K562 (cell line): ENCODE measurements around the gene PRLH. TPM values are rescaled to one million over a fixed set of nuclear protein-coding genes. Genes with fewer than 3 reads are reported as not detected.

ENCODE experiments used
- ATAC-seq: fragments of 200-7000 bp; cut with Tn5 transposase; 3 replicates; pipeline ENCODE4 v1.9.1; 2020; ENCODE audit warnings: moderate library complexity
- BruUV-seq: library from RNA; stranded (reverse); fragments of 400-500 nt; replicated peaks from 2 replicates; lab custom pipeline; 2021; lab: Mats Ljungman, UMichigan
- CTCF ChIA-PET: fragments of 300-600 bp; formaldehyde crosslinking; extraction: SDS; loops from one replicate; lab custom pipeline; 2021; ENCODE audit warnings: low intra/inter-chr PET ratio; lab: Yijun Ruan, JAX
- POLR2A ChIA-PET: fragments of 300-600, 350-650 bp; sonication (Branson Sonifier 250); formaldehyde crosslinking; extraction: SDS; loops from one replicate; lab custom pipeline; 2021; ENCODE audit warnings: antibody characterized with exemption, inconsistent platforms; lab: Yijun Ruan, JAX
- DNase-seq, 4 experiments: peaks; one replicate each; pipeline versions ENCODE4 v3.0.0 to v3.0.0-alpha.2; 2011 to 2018; ENCODE audit warnings: low spot score in 3 of 4, mixed read lengths in 3 of 4; ENCODE audit errors: extremely low read depth in 1 of 4
- FAIRE-seq: peaks from 2 replicates; lab custom pipeline; 2011; peaks lifted over from hg19 to GRCh38; lab: Jason Lieb, UNC
- H2AFZ ChIP-seq: 2 replicates; pipeline ENCODE4 v1.6.0; 2011; ENCODE audit warnings: low read depth, low read length, control low read depth, inconsistent platforms
- H3K27ac ChIP-seq: fragments of 200-600 bp; 3 replicates; pipeline ENCODE4 v1.8.0; 2011; ENCODE audit warnings: low read depth, mild to moderate bottlenecking, control low read depth, inconsistent platforms, low read length, moderate library complexity, mixed read lengths; ENCODE audit errors: extremely low read depth
- H3K27me3 ChIP-seq, 2 experiments: fragments of 300-600 bp in 1 of 2; 2 replicates in 1 of 2; 3 replicates in 1 of 2; pipeline versions ENCODE4 v1.6.0 to v1.8.0; 2011; ENCODE audit warnings: inconsistent platforms in 2 of 2, low read length in 2 of 2, mild to moderate bottlenecking in 1 of 2, mixed read lengths in 1 of 2, moderate library complexity in 1 of 2; ENCODE audit not compliant: control insufficient read depth in 2 of 2, insufficient read depth in 2 of 2
- H3K36me3 ChIP-seq: fragments of 300-600 bp; 3 replicates; pipeline ENCODE4 v1.8.0; 2011; ENCODE audit warnings: mild to moderate bottlenecking, low read length, inconsistent platforms; ENCODE audit not compliant: control insufficient read depth, insufficient read depth
- H3K4me1 ChIP-seq, 2 experiments: fragments of 200-600 bp in 1 of 2; replicated peaks in 1 of 2; 2 replicates in 1 of 2; 3 replicates in 1 of 2; pipeline versions ENCODE4 v1.5.1 to v1.8.0; 2011; ENCODE audit warnings: inconsistent platforms in 2 of 2, low read length in 2 of 2, mild to moderate bottlenecking in 1 of 2, mixed read lengths in 1 of 2, moderate library complexity in 1 of 2; ENCODE audit not compliant: control insufficient read depth in 2 of 2, insufficient read depth in 2 of 2
- H3K4me2 ChIP-seq: 2 replicates; pipeline ENCODE4 v1.6.1; 2011; ENCODE audit warnings: low read length, control low read depth, inconsistent platforms, mixed read lengths; ENCODE audit not compliant: insufficient read depth
- H3K4me3 ChIP-seq: fragments of 200-600 bp; sonication (generic), shearing (Covaris generic); 2 replicates; pipeline ENCODE4 v1.5.1; 2016; ENCODE audit warnings: control low read depth, inconsistent platforms
- H3K79me2 ChIP-seq: fragments of 200-600 bp; 3 replicates; pipeline ENCODE4 v1.8.0; 2011; ENCODE audit warnings: low read length, inconsistent platforms; ENCODE audit not compliant: control insufficient read depth, insufficient read depth
- H3K9ac ChIP-seq, 2 experiments: 2 replicates each; pipeline versions ENCODE4 v1.6.0 to v1.6.1; 2011; ENCODE audit warnings: low read depth in 2 of 2, low read length in 2 of 2, control low read depth in 1 of 2, inconsistent platforms in 1 of 2, mild to moderate bottlenecking in 1 of 2, mixed read lengths in 1 of 2; ENCODE audit not compliant: insufficient read depth in 1 of 2
- H3K9me1 ChIP-seq: one replicate; pipeline ENCODE4 v1.6.0; 2011; ENCODE audit warnings: inconsistent platforms, mild to moderate bottlenecking, low read length, moderate library complexity; ENCODE audit not compliant: control insufficient read depth, insufficient read depth
- H3K9me3 ChIP-seq: replicated peaks from 2 replicates; pipeline ENCODE4 v1.5.1; 2011; ENCODE audit warnings: low read depth, low read length, inconsistent platforms; ENCODE audit not compliant: control insufficient read depth, insufficient read depth
- H4K20me1 ChIP-seq: replicated peaks from 2 replicates; pipeline ENCODE4 v1.6.1; 2011; ENCODE audit warnings: low read length, inconsistent platforms, mixed read lengths; ENCODE audit not compliant: control insufficient read depth, insufficient read depth
- FUS ChIP-seq: fragments of 200-400 bp; formaldehyde crosslinking; optimal IDR thresholded peaks from 2 replicates; pipeline ENCODE3; 2017; ENCODE audit warnings: low read depth, low read length
- MAFF ChIP-seq: IDR thresholded peaks from 2 replicates; pipeline ENCODE4 v1.6.1; 2012; ENCODE audit warnings: low read length, improper control_type of control experiment
- POLR2H ChIP-seq: IDR thresholded peaks from 2 replicates; pipeline ENCODE4 v1.6.1; 2016; ENCODE audit warnings: missing genetic modification characterization, low read depth, mild to moderate bottlenecking, control low read depth, missing compliant biosample characterization, moderate library complexity
- SLC30A9 ChIP-seq: fragments of 250-450 bp; sonication (Bioruptor Pico); IDR thresholded peaks from 2 replicates; pipeline ENCODE4 v1.8.0; 2022; ENCODE audit warnings: mild to moderate bottlenecking, moderate library complexity
- ZNF140 ChIP-seq: fragments of 250-450 bp; sonication (Bioruptor Pico); IDR thresholded peaks from 2 replicates; pipeline ENCODE4 v1.8.0; 2021; ENCODE audit warnings: moderate library complexity, mild to moderate bottlenecking, inconsistent platforms
- ZNF3 ChIP-seq: fragments of 250-450 bp; sonication (Bioruptor Pico); IDR thresholded peaks from 2 replicates; pipeline ENCODE4 v1.5.0; 2021; ENCODE audit warnings: mild to moderate bottlenecking, moderate library complexity
- WGBS: fragments of 100-300 bp; shearing (Covaris generic); methylation state at CpG from one replicate; pipeline ENCODE4 v1.1.6; 2016; ENCODE audit warnings: low coverage, mixed read lengths; ENCODE audit not compliant: insufficient coverage; ENCODE audit errors: missing lambda C conversion rate; 5-methylcytosine and 5-hydroxymethylcytosine counted together
- in situ Hi-C: fragments of 300-500 bp; cut with MboI; formaldehyde crosslinking; loops from 4 replicates; pipeline ENCODE4 v1.15.0; 2018; ENCODE audit warnings: inconsistent platforms, mixed read lengths
- intact Hi-C: fragments of 100-400 bp; cut with micrococcal nuclease; formaldehyde crosslinking; loops from 2 replicates; pipeline ENCODE4 v1.14.2; 2022
- polyA plus RNA-seq, 8 experiments: library from polyadenylated mRNA; depleted of rRNA in 4 of 8; stranded (reverse) in 5 of 8; unstranded in 3 of 8; fragments of >200 nt; fragmentation: Nextera tagmentation in 2 of 8; fragmentation: Illumina TruSeq in 1 of 8; extraction: Ambion mirVana in 2 of 8; extraction: Trizol in 1 of 8; gene quantifications; 2 replicates each; pipeline versions ENCODE4 v1.2.1 to v1.2.3, GENCODE V29; 2011 to 2014; ENCODE audit warnings: inconsistent platforms in 1 of 8, missing spikeins in 1 of 8
- total RNA-seq, 7 experiments: library from RNA; depleted of rRNA in 6 of 7; stranded (reverse); fragments of >200 nt in 6 of 7; fragmentation: Illumina TruSeq in 2 of 7; extraction: Trizol in 2 of 7; gene quantifications; 2 replicates each; pipeline versions ENCODE4 v1.2.1 to v1.2.3, GENCODE V29; 2011 to 2021; ENCODE audit warnings: low replicate concordance in 1 of 7

Gene PRLH
- total and polyA plus RNA-seq, 9 of the 15 experiments (the other 6 are each of a cell fraction or from before 2014, with no cell fraction given): not detected

DNA sequence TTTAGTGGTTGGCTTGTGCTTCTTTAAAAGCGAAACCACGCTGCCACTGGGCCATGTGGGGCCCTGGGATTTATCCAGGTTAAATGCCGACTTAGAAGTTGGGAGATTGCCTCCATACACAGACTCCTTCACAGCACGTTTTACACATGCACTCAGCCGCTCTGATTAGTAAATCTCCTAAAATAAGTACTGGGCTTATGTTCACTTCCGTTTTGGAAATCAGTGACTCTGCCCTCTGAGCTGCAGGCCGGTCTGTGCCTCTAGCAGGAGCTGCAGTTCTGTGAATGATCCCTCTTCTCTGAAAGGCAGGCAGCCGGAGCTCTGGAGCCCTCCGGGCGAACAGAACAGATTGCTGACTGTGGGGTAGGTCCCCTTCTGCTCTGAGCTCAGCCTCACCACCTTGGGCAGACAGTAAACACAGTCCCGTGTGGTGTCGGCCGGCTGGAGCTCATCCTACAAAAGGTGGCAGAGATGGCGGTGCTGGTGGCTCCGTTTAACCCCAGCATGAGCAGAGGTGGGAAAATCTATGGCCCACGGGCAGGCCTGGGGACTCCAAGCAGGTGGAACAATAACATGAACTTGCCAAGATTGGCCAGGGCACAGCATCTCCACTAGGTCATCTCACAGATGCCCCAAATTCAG lies 34.0 kb downstream of the PRLH start (continued):
- no peak for TF ChIP-seq ZNF3
- no peak for TF ChIP-seq FUS

DNA sequence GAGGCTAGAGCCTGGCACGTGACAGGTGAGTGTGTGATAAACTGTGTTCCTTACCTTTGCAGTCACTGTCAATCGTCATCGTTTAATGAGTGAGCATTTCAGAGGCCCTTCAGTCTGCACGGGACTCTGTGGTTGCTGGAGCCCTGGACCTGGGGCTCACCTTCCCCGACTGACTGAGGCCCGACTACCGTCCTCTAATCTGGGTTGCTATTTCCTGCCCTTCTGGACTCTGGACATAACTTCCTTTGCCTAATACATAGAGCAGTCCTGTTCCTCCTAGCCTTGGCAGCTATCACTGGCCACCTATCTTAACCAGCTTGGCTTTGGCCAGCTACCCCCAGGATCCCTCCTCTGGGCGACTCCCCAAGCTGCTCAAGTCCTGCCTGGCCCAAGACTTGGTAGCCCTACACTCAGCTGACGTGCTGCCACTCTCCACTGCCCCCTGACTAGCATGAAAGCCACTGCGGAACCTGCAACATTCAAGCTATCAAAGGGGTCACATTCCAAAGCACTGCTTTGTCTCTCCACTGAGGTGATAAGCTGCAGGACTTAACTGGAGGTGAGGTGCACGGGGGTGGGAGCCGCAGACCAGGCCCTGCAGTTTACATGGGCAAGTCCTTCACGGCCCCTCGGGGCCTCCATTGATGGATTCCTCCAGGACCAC lies 35.2 kb downstream of the PRLH start:
- CTCF ChIA-PET: no interaction called here
- no peaks in the 10 kb centered on the region for H3K9me3 ChIP-seq
- H3K9me1 ChIP-seq: no peaks in the 10 kb centered on the region
- DNase-seq (no peak), FAIRE-seq (no peak), ATAC-seq (no peak)
- no peak for TF ChIP-seq ZNF140 (CRISPR knock-in tag)
- TF ChIP-seq MAFF: no peak
- no peak for TF ChIP-seq POLR2H
- TF ChIP-seq SLC30A9 (CRISPR knock-in tag): no peak
- no peak overlapping the region for H3K27ac ChIP-seq
- BruUV-seq: no TSS peak
- peaks cover 13 to 68% of the 10 kb centered on the region in 2 experiments for H3K27me3 ChIP-seq
- H3K36me3 ChIP-seq: no peaks in the 10 kb centered on the region
- no peak overlapping the region for H3K4me3 ChIP-seq
- H3K79me2 ChIP-seq: no peaks in the 10 kb centered on the region
- no peak overlapping the region for H2AFZ ChIP-seq
- no peak overlapping the region for H3K4me2 ChIP-seq
- POLR2A ChIA-PET: no interaction called here
- in situ Hi-C loops (no loop called here), intact Hi-C loops (no loop called here)
- 3% methylated on average over 11 of the region's 14 CpGs for WGBS
- no peak overlapping the region for H3K9ac ChIP-seq
- H3K4me1 ChIP-seq: no peaks in the 10 kb centered on the region
- no peaks in the 10 kb centered on the region for H4K20me1 ChIP-seq
